Stimulated activated CD8-positive, alpha-beta memory T cell treated with anti-CD3 and anti-CD28 coated beads, Interleukin-12 subunit alpha, Interleukin-12 subunit beta, amount 100 ng/mL, for 24 hours (primary cell): ENCODE measurements around the gene PPTC7.
"Not testable (repeated sequence)": the region's sequence is repeated elsewhere in the genome, so short reads cannot be mapped to it uniquely, and the experiment has no call there.

Source experiments
- DNase-seq: peaks from one replicate; pipeline ENCODE4 v3.0.0-alpha.2; 2020; ENCODE audit errors: extremely low read depth

Gene PPTC7

GRCh38 chr12:110536834-110537604, 46.1 kb downstream of the PPTC7 start:
- DNase-seq, result no peak

- no peak for DNase-seq
Measured at GRCh38 chr12:110534811-110535210, 48.3 kb downstream of the PPTC7 start.

- no peak for DNase-seq
Measured at GRCh38 chr12:110533607-110534006, 49.5 kb downstream of the PPTC7 start.

GRCh38 chr12:110532644-110533043, 50.5 kb downstream of the PPTC7 start:
- DNase-seq, result no peak

- no peak for DNase-seq
Measured at GRCh38 chr12:110531741-110532333, 51.3 kb downstream of the PPTC7 start.

GRCh38 chr12:110530511-110530910, 52.6 kb downstream of the PPTC7 start:
- no peak for DNase-seq

GRCh38 chr12:110528277-110528839, 54.8 kb downstream of the PPTC7 start:
- DNase-seq, result no peak

- not testable (repeated sequence) for DNase-seq
Measured at GRCh38 chr12:110520876-110521712, 62.0 kb downstream of the PPTC7 start.

GRCh38 chr12:110518014-110518413, 65.1 kb downstream of the PPTC7 start:
- DNase-seq, result not testable (repeated sequence)

- no peak for DNase-seq
Measured at GRCh38 chr12:110516995-110517394, 66.1 kb downstream of the PPTC7 start.

- no peak for DNase-seq
Measured at GRCh38 chr12:110514363-110514762, 68.8 kb downstream of the PPTC7 start.

- DNase-seq, result no peak
Measured at GRCh38 chr12:110513842-110514241, 69.3 kb downstream of the PPTC7 start.

GRCh38 chr12:110508071-110508586, 75.0 kb downstream of the PPTC7 start:
- DNase-seq, result no peak

GRCh38 chr12:110505332-110505731, 77.8 kb downstream of the PPTC7 start:
- DNase-seq, result no peak

- no peak for DNase-seq
Measured at GRCh38 chr12:110503432-110503831, 79.7 kb downstream of the PPTC7 start.

GRCh38 chr12:110501752-110502738, 81.1 kb downstream of the PPTC7 start, which contains the start of the genes RAD9B and VPS29:
Gene RAD9B, plus strand, starts transcription at chr12:110502331. Its CDS starts 7 bp downstream, at chr12:110502338.
Gene VPS29, minus strand, starts transcription at chr12:110502111. Its CDS starts 60 bp downstream, at chr12:110502051.
- peak; percentile 93 for DNase-seq

GRCh38 chr12:110501399-110501751, 81.7 kb downstream of the PPTC7 start:
- DNase-seq, result no peak

- DNase-seq, result no peak
Measured at GRCh38 chr12:110498984-110499706, 84.0 kb downstream of the PPTC7 start.
